HG03159 (cell line): Measurements from ENCODE around the gene IFITM5.
"Not testable (repeated sequence)": the region's sequence is repeated elsewhere in the genome, so short reads cannot be mapped to it uniquely, and the experiment has no call there.

ENCODE experiments used
- ATAC-seq: cut with Tn5 transposase; IDR thresholded peaks from one replicate; pipeline ENCODE4 v1.9.1; 2021; ENCODE audit warnings: mild to moderate bottlenecking, moderate library complexity; ENCODE audit not compliant: unreplicated experiment

IFITM5 gene

DNA sequence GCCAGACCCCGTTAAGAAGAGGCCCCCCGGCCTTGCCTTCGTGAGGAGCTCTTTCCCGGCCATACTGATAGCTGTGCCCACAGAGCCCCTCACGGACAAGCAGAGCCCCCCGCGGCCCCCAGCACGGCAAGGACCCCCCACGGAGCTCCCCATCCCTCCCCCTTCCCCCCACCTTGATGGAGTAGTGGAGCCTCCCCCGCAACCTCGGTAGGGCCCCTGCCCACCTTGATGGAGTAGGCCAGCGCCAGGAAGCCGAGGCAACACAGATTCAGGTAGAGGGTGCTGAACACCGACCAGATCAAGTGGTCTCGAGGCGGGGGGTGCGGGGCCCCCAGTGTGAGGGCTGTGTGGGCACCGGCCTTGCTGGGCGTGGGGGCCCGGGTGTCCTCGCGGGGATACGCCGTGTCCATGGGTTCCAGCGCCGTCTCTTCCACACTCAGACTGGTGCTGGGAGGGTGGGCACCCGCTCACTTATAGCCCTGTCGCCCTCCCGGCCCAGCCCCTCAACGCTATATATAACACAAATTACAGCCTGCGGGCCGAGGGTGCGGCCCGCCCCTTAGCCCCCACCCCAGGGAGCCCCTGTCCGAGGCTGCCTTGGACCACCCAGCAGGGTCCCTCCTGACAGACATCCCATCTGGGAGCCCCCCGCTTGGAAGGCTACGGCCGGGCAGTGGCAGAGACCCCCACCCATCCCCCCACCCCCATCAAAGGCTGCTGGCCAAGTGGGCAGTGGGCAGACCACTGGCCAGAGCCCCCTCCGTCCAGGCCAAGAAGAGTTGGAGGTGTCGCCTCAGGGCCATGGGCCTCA, at the start of gene IFITM5:
TSS of gene IFITM5 (minus strand) at position 446 of the 811 bp plus-strand sequence. CDS start at position 410, 36 bp downstream.
- ATAC-seq = no peak

GRCh38 chr11:346529-346928, 47.2 kb upstream of the IFITM5 start:
- ATAC-seq = no peak

GRCh38 chr11:344836-345578, 45.7 kb upstream of the IFITM5 start:
- ATAC-seq = no peak

DNA sequence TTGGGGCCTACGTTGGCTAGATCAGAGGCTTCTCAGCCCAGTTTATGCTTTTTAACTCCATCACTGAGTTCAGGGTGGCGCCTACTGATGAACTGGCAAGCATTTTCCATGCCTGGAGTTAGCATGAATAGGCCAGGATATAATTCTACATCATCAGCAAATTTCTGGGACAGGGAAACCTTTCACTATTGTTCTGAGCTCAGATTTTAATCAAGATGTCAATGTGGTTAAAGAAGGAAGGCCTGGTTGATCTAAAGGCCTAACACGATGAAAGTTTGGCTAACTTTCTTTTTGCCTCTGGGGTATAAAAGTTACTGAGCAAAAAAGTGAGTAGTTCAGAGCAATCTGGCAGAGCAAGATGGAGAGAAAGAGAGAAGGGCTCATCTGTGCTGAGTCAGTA, 43.0 kb upstream of the IFITM5 start:
- no peak for ATAC-seq

DNA sequence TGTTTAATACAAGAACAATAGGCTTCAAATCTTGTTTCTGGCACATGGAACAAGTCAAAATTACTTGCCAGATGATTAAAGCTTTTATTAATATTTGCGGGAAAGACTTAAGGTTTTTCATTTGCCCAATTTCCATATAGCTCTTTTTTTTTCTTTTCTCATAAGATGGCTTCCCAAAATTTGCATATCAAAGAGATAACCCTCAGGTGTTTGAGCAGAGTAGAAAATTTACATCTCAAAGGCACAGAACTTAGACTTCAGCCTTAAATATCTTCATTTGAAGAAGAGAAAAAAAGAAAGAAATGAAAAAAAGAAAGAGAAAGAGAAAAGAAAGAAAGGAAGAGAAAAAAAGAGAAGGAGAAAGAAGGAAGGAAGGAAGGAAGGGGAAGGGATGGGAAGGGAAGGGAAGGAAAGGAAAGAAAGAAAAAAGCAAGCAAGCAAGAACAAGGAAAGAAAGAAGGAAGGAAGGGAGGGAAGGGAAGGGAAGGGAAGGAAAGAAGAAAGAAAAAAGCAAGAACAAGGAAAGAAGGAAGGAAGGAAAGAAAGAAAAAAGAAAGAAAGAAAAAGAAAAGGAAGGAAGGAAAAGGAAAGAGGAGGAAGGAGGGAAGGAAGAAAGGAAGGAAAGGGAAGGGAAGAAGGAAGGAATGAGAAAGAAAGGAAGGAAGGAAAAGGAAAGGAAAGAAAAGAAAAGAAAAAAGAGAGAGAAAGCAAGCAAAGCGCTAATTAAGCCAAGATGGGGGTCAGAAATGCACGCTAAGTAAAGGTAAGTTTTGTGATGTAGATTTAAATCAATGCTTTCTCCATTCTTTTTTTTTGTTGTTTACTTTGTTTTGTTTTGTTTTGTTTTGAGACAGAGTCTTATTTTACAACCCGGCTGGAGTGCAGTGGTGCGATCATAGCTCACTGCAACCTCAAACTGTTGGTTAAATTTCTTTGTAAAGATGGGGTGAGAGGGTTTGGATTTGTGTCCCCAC, 41.5 kb upstream of the IFITM5 start:
- no peak for ATAC-seq

GRCh38 chr11:339963-340362, 40.6 kb upstream of the IFITM5 start:
- no peak for ATAC-seq

DNA sequence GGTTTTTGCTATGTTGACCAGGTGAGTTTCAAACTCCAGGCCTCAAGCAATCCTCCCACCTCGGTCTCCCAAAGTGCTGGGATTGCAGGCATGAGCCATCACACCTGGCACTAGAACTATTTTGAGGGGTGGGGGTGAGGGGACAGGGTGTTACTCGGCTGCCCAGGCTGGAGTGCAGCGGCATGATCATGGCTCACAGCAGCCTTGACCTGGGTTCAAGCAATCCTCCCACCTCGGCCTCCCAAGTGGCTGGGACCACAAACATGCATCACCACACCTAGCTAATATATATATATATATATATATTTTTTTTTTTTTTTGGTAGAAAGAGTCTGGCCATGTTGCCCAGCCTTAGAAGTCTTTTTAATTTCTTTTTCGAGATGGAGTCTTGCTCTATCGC, 38.4 kb upstream of the IFITM5 start:
- no peak for ATAC-seq

DNA sequence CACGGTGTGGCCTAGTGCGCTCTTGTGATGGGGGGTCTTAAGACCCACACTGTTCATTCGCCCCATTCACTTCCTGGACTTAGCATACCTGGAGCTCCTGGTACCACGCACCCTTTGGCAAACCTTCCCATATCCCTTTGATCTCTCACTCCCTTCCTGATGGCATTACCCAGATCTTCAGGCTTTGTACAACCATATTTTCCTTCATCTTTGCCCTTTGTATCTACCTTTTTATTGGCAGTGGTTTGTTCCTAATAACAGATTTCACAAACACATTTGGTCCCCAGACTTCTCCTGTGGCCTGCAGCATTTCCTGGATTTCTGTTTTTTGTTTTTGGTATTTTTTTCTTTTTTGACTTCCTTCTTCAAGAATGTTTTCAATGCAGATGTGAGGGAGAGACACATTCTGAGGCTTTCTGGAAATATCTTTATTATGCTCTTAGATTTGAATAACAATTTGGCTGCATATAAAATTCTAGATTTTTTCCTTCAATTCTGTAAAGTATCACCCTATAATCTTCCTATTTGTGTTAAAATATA, 37.4 kb upstream of the IFITM5 start:
- ATAC-seq = no peak

GRCh38 chr11:335779-336658, 36.7 kb upstream of the IFITM5 start:
- ATAC-seq = no peak

GRCh38 chr11:334264-334994, 35.1 kb upstream of the IFITM5 start:
- no peak for ATAC-seq

GRCh38 chr11:333616-334263, 34.4 kb upstream of the IFITM5 start:
- not testable (repeated sequence) for ATAC-seq

DNA sequence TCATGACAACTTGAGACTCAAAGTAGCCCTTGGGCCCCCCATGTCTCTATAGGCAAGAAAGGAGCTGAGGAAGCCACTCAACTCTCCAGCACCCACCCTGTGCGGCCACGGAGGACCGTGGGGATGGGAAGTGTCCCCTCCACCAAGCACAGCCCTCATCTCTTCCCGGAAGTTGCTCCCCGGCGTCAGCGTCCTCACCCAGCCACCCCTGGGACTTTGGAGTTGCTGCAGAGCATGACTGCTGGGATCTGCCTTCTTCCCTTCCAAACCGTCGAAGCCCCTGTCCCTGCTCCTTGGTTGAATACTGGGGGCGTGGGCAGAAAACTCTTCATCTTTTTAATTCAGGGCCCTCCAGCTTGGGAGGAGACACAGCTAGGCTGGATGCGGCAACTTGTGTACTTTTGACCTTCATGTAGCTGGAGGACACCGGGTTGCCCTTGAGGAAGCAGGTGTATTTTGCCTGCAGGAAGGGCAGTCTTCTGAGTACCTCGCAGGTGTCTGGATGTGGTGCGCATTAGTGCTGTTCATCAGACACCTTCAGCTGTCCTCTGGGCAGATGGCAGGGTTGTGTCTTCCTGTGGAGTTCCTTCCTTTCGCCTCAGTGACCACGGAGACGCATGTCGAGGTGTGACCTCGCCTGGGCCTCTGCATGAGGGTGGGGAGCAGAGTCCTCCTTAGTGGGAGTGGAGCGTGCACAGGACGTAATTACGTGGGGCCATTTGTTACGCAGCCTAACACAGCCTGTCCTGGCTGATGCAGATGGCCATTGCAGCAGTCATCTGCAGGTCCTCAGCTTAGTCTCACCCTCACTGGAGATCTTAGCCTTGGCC, 33.5 kb upstream of the IFITM5 start:
- no peak for ATAC-seq

GRCh38 chr11:331358-332060, 32.2 kb upstream of the IFITM5 start:
- no peak for ATAC-seq

- no peak for ATAC-seq
These were observed 31.5 kb upstream of the IFITM5 start for GRCh38 chr11:330694-331357.

- ATAC-seq = no peak
These were observed 31.0 kb upstream of the IFITM5 start for GRCh38 chr11:330307-330693.

DNA sequence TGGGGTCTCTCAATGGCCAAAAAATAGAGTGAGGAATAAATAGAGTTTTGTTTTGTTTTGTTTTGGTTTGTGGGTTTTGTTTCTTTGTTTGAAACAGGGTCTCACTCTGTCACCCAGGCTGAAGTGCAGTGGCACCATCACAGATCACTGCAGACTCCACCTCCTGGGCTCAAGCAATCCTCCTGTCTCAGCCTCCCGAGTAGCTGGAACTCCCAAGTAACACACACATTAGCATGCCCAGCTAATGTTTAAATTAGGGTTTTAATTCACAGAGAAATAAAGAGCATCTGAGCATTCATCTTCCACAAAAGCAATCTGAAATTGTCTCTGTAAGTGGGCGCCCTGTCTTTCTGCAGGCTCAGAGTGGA, 30.5 kb upstream of the IFITM5 start:
- no peak for ATAC-seq
